H1 (cell line): ENCODE data around the gene DIPK1C. TPM values are rescaled to one million over a fixed set of nuclear protein-coding genes. Genes with fewer than 3 reads are reported as not detected.
A peak's percentile ranks its signal among the peaks of the same experiment; 100 is the strongest.

ENCODE experiments used
- CTCF ChIA-PET: fragments of 300-600 bp; sonication (Branson Sonifier 250); formaldehyde crosslinking; loops from one replicate; lab custom pipeline; 2021; ENCODE audit not compliant: partially characterized antibody; lab: Charles Lee
- POLR2A ChIA-PET: fragments of 300-600 bp; sonication (Branson Sonifier 250); formaldehyde crosslinking; loops from one replicate; lab custom pipeline; 2021; ENCODE audit warnings: inconsistent platforms; ENCODE audit not compliant: partially characterized antibody; lab: Charles Lee
- DNase-seq, 2 experiments: peaks; one replicate each; pipeline versions ENCODE4 v3.0.0 to v3.0.0-alpha.2; 2010 to 2022; ENCODE audit warnings: low spot score in 2 of 2, low read depth in 1 of 2, mixed read lengths in 1 of 2
- FAIRE-seq: peaks from 2 replicates; lab custom pipeline; 2011; peaks lifted over from hg19 to GRCh38; lab: Jason Lieb, UNC
- H2AFZ ChIP-seq: 2 replicates; pipeline ENCODE4 v1.8.1; 2012; ENCODE audit warnings: low read length, inconsistent platforms
- H2AK5ac ChIP-seq: 2 replicates; pipeline ENCODE4 v1.6.1; 2013; ENCODE audit warnings: low read depth, low read length
- H2BK120ac ChIP-seq: replicated peaks from 2 replicates; pipeline ENCODE3; 2013; ENCODE audit warnings: low read depth, low read length, inconsistent platforms
- H2BK12ac ChIP-seq: 2 replicates; pipeline ENCODE4 v1.6.1; 2013; ENCODE audit warnings: low read depth, low read length
- H2BK15ac ChIP-seq: 2 replicates; pipeline ENCODE4 v1.6.1; 2013; ENCODE audit warnings: low read length
- H2BK20ac ChIP-seq: 2 replicates; pipeline ENCODE4 v1.6.1; 2013; ENCODE audit warnings: low read length
- H2BK5ac ChIP-seq: 2 replicates; pipeline ENCODE4 v1.6.1; 2013; ENCODE audit warnings: low read depth, low read length
- H3K14ac ChIP-seq: 2 replicates; pipeline ENCODE4 v1.6.1; 2013; ENCODE audit warnings: inconsistent platforms; ENCODE audit not compliant: insufficient read length
- H3K18ac ChIP-seq: 2 replicates; pipeline ENCODE4 v1.6.1; 2013; ENCODE audit warnings: low read length; ENCODE audit errors: extremely low read depth
- H3K23ac ChIP-seq: 2 replicates; pipeline ENCODE4 v1.6.1; 2013; ENCODE audit warnings: inconsistent platforms; ENCODE audit not compliant: insufficient read length
- H3K23me2 ChIP-seq: 2 replicates; pipeline ENCODE4 v1.6.1; 2013; ENCODE audit warnings: low read depth, low read length
- H3K27ac ChIP-seq: 2 replicates; pipeline ENCODE4 v1.6.1; 2011; ENCODE audit warnings: low read depth, low read length, inconsistent platforms
- H3K27me3 ChIP-seq, 4 experiments: replicated peaks in 1 of 4; 1 replicate in 1 of 4; 2 replicates in 3 of 4; pipeline versions ENCODE4 v1.6.1 to v1.8.1; 2011 to 2013; ENCODE audit warnings: low read length in 3 of 4, mild to moderate bottlenecking in 3 of 4, inconsistent platforms in 2 of 4, mixed read lengths in 2 of 4, moderate library complexity in 1 of 4; ENCODE audit not compliant: control insufficient read depth in 3 of 4, insufficient read depth in 3 of 4; ENCODE audit errors: extremely low read depth in 1 of 4
- H3K36me3 ChIP-seq, 4 experiments: 2 replicates each; pipeline versions ENCODE4 v1.6.1 to v1.8.1; 2011 to 2013; ENCODE audit warnings: mild to moderate bottlenecking in 4 of 4, low read length in 3 of 4, moderate library complexity in 2 of 4, control low read depth in 1 of 4, inconsistent platforms in 1 of 4; ENCODE audit not compliant: insufficient read depth in 4 of 4, control insufficient read depth in 2 of 4
- H3K4ac ChIP-seq: replicated peaks from 2 replicates; pipeline ENCODE3; 2013; ENCODE audit warnings: low read length, low read depth, mixed read lengths, inconsistent platforms; ENCODE audit not compliant: insufficient read length
- H3K4me1 ChIP-seq, 4 experiments: replicated peaks in 1 of 4; 1 replicate in 1 of 4; 2 replicates in 3 of 4; pipeline versions ENCODE4 v1.6.1 to v1.8.1; 2011 to 2013; ENCODE audit warnings: low read length in 3 of 4, inconsistent platforms in 2 of 4, mixed read lengths in 1 of 4; ENCODE audit not compliant: insufficient read depth in 4 of 4, control insufficient read depth in 3 of 4
- H3K4me2 ChIP-seq, 2 experiments: 2 replicates each; pipeline versions ENCODE4 v1.6.1 to v1.8.1; 2011 to 2013; ENCODE audit warnings: low read depth in 2 of 2, low read length in 2 of 2, control low read depth in 1 of 2, inconsistent platforms in 1 of 2, mild to moderate bottlenecking in 1 of 2; ENCODE audit not compliant: insufficient read depth in 1 of 2
- H3K4me3 ChIP-seq, 4 experiments: fragments of 200-600, 300-600 bp in 1 of 4; sonication (generic), shearing (Covaris generic), sonication (Bioruptor Twin) in 1 of 4; 2 replicates each; pipeline versions ENCODE4 v1.5.1 to v1.8.1; 2011 to 2016; ENCODE audit warnings: low read length in 4 of 4, low read depth in 3 of 4, control low read depth in 2 of 4, inconsistent platforms in 2 of 4, mild to moderate bottlenecking in 2 of 4, mixed read lengths in 1 of 4, moderate library complexity in 1 of 4; ENCODE audit not compliant: insufficient read depth in 2 of 4; ENCODE audit errors: extremely low read depth in 1 of 4
- H3K56ac ChIP-seq: replicated peaks from 2 replicates; pipeline ENCODE3; 2013; ENCODE audit warnings: low read depth, mild to moderate bottlenecking, mixed read lengths, low read length, inconsistent platforms; ENCODE audit not compliant: insufficient read length
- H3K79me1 ChIP-seq: 2 replicates; pipeline ENCODE4 v1.6.1; 2013; ENCODE audit warnings: low read depth, low read length, control low read depth
- H3K79me2 ChIP-seq, 2 experiments: 2 replicates each; pipeline versions ENCODE4 v1.6.1 to v1.8.1; 2012 to 2013; ENCODE audit warnings: low read length in 2 of 2, mild to moderate bottlenecking in 2 of 2, inconsistent platforms in 1 of 2; ENCODE audit not compliant: insufficient read depth in 2 of 2, control insufficient read depth in 1 of 2
- H3K9ac ChIP-seq, 4 experiments: replicated peaks in 1 of 4; 1 replicate in 1 of 4; 2 replicates in 3 of 4; pipeline versions ENCODE4 v1.6.1 to v1.8.1; 2011 to 2013; ENCODE audit warnings: low read depth in 3 of 4, low read length in 3 of 4, control low read depth in 2 of 4, mild to moderate bottlenecking in 2 of 4, moderate library complexity in 2 of 4, inconsistent platforms in 1 of 4; ENCODE audit errors: extremely low read depth in 1 of 4
- H3K9me3 ChIP-seq, 2 experiments: 2 replicates each; pipeline versions ENCODE4 v1.6.1 to v1.8.1; 2012 to 2013; ENCODE audit warnings: mild to moderate bottlenecking in 2 of 2, moderate library complexity in 2 of 2, control low read depth in 1 of 2, inconsistent platforms in 1 of 2, low read depth in 1 of 2, low read length in 1 of 2, mixed read lengths in 1 of 2; ENCODE audit not compliant: insufficient read depth in 2 of 2
- H4K20me1 ChIP-seq, 2 experiments: replicated peaks in 1 of 2; 2 replicates each; pipeline versions ENCODE3 to v1.8.1; 2011 to 2013; ENCODE audit warnings: inconsistent platforms in 2 of 2, low read length in 2 of 2, mild to moderate bottlenecking in 1 of 2; ENCODE audit not compliant: insufficient read depth in 2 of 2, control insufficient read depth in 1 of 2
- H4K5ac ChIP-seq: 2 replicates; pipeline ENCODE4 v1.6.1; 2013; ENCODE audit warnings: low read length, low read depth, mixed read lengths, inconsistent platforms; ENCODE audit not compliant: insufficient read length
- H4K8ac ChIP-seq: 2 replicates; pipeline ENCODE4 v1.8.0; 2013; ENCODE audit warnings: mild to moderate bottlenecking, moderate library complexity, low read length, inconsistent platforms; ENCODE audit not compliant: insufficient read depth; ENCODE audit errors: extremely low read depth
- H4K91ac ChIP-seq: replicated peaks from 2 replicates; pipeline ENCODE3; 2013; ENCODE audit warnings: low read length, mixed read lengths, inconsistent platforms; ENCODE audit not compliant: insufficient read length
- ASH2L ChIP-seq: fragments of 200-600, 300-600 bp; sonication (generic); IDR thresholded peaks from one replicate; pipeline ENCODE4 v1.7.1; 2017; ENCODE audit warnings: low read length
- CBX5 ChIP-seq: fragments of 300-800, 300-1000 bp; sonication (generic); IDR thresholded peaks from 2 replicates; pipeline ENCODE4 v1.7.1; 2016; ENCODE audit warnings: antibody characterized with exemption, low read length, low read depth
- KDM4A ChIP-seq: IDR thresholded peaks from one replicate; pipeline ENCODE4 v1.7.1; 2012; ENCODE audit warnings: low read depth, mild to moderate bottlenecking, moderate library complexity, low read length, inconsistent platforms; ENCODE audit not compliant: severe bottlenecking
- KDM5A ChIP-seq: fragments of 200-600 bp; IDR thresholded peaks from 2 replicates; pipeline ENCODE4 v1.7.1; 2012; ENCODE audit warnings: mild to moderate bottlenecking, low read length, inconsistent platforms, mixed read lengths
- NANOG ChIP-seq: IDR thresholded peaks from 2 replicates; pipeline ENCODE4 v1.6.1; 2011; ENCODE audit warnings: low read length, low read depth, mild to moderate bottlenecking, inconsistent platforms; ENCODE audit not compliant: insufficient read depth, poor library complexity, severe bottlenecking
- PHF8 ChIP-seq: fragments of 200-600 bp; sonication (generic); conservative IDR thresholded peaks from 2 replicates; pipeline ENCODE4 v1.7.1; 2012; ENCODE audit warnings: low read depth, mild to moderate bottlenecking, inconsistent platforms, low read length, moderate library complexity
- POLR2A ChIP-seq, 2 experiments: IDR thresholded peaks; 1 replicate in 1 of 2; 2 replicates in 1 of 2; pipeline ENCODE4 v1.6.1; 2011; ENCODE audit warnings: low read depth in 2 of 2, low read length in 2 of 2, mild to moderate bottlenecking in 2 of 2; ENCODE audit errors: control extremely low read depth in 1 of 2
- RAD21 ChIP-seq, 2 experiments: IDR thresholded peaks in 1 of 2; conservative IDR thresholded peaks in 1 of 2; 2 replicates each; pipeline ENCODE4 v1.6.1; 2011; ENCODE audit warnings: low read depth in 2 of 2, low read length in 2 of 2, improper control_type of control experiment in 1 of 2, inconsistent platforms in 1 of 2, mild to moderate bottlenecking in 1 of 2, moderate library complexity in 1 of 2
- RFX5 ChIP-seq: IDR thresholded peaks from 2 replicates; pipeline ENCODE4 v1.6.1; 2011; ENCODE audit warnings: low read depth, low read length, improper control_type of control experiment, borderline replicate concordance
- ZNF274 ChIP-seq: IDR thresholded peaks from 2 replicates; pipeline ENCODE4 v1.7.0; 2012; ENCODE audit warnings: low read length, borderline replicate concordance; ENCODE audit errors: extremely low read depth
- WGBS, 2 experiments: shearing (Covaris generic) in 1 of 2; methylation state at CpG; one replicate each; pipeline versions ENCODE4 v1.1.6 to v1.1.7; 2013 to 2015; ENCODE audit warnings: low lambda C conversion rate in 2 of 2, mixed read lengths in 2 of 2, inconsistent platforms in 1 of 2, low coverage in 1 of 2, missing lambda C conversion rate in 1 of 2; ENCODE audit not compliant: insufficient replicate concordance in 2 of 2, insufficient coverage in 1 of 2, insufficient read length in 1 of 2; ENCODE audit errors: extremely low coverage in 1 of 2, missing lambda C conversion rate in 1 of 2; 5-methylcytosine and 5-hydroxymethylcytosine counted together
- polyA plus RNA-seq, 7 experiments: library from polyadenylated mRNA; depleted of rRNA in 3 of 7; stranded (reverse) in 5 of 7; unstranded in 2 of 7; fragments of >200 nt in 5 of 7; fragments of 200-250 nt in 2 of 7; gene quantifications; 1 replicate in 5 of 7; 2 replicates in 1 of 7; 4 replicates in 1 of 7; pipeline versions ENCODE4 v1.2.1 to v1.2.3, GENCODE V29; 2011 to 2013; ENCODE audit warnings: missing spikeins in 2 of 7, mixed read lengths in 2 of 7
- total RNA-seq: library from RNA; stranded (reverse); fragmentation: NEBNext Ultra II Directional; extraction: Animal tissue kit (Norgen Biotek cat#: 25700); gene quantifications from 2 replicates; pipeline ENCODE4 v1.2.1, GENCODE V29; 2021
- TF ChIP-seq, protein P1 (sequence below), 3 experiments: IDR thresholded peaks; 1 replicate in 2 of 3; 2 replicates in 1 of 3; pipeline versions ENCODE4 v1.5.1 to v1.6.1; 2011; ENCODE audit warnings: low read length in 3 of 3, mild to moderate bottlenecking in 3 of 3, inconsistent platforms in 2 of 3, low read depth in 1 of 3, moderate library complexity in 1 of 3; ENCODE audit not compliant: insufficient read depth in 1 of 3; ENCODE audit errors: control extremely low read depth in 1 of 3

DIPK1C gene
- total and polyA plus RNA-seq, 2 of the 8 experiments (the other 6 are each of a cell fraction or from before 2014, with no cell fraction given): 0.08 TPM; not detected in 1

DNA sequence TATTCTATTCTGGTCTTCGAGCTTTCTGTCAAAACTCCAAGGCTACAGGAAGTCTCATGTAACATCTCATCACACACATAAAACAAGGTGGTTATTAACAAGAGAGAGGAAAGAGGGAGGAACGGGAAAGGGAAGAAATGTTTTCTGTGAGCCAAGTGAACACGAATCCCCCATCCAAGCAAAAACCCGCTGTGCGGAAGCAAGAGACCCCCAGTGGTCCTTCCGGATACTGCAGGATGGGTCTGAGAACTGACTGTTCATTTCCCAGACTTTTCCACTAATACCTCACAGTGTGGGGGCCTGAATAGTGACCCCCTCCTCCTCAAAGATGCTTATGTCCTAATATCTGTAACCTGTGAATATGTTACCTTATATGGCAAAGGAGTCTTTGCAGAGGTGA lies 19.0 kb upstream of the DIPK1C start:
- Histone ChIP-seq H2BK12ac (no peak overlapping the region), H2BK20ac (no peak overlapping the region), H2AK5ac (no peak overlapping the region), H3K27me3 (peaks cover 0 to 1% (median 0%) of the 10 kb centered on the region in 4 experiments; a peak in 1 of 7 replicates), H3K36me3 (no peaks in the 10 kb centered on the region), H4K20me1 (no peaks in the 10 kb centered on the region), H2AFZ (peak overlapping the region; percentile 75; the same call in 1 of the 2 replicates), H3K14ac (no peak overlapping the region), H2BK5ac (no peak overlapping the region), H3K79me2 (no peaks in the 10 kb centered on the region), H3K4me1 (no peaks in the 10 kb centered on the region; a peak in 1 of 7 replicates), H2BK15ac (no peak overlapping the region), H3K18ac (no peak overlapping the region), H3K27ac (no peak overlapping the region), H3K23ac (no peak overlapping the region), H3K56ac (no peak overlapping the region), H3K4ac (no peak overlapping the region), H3K79me1 (no peaks in the 10 kb centered on the region), H4K5ac (no peak overlapping the region), H4K91ac (no peak overlapping the region), H3K4me3 (no peak overlapping the region), H4K8ac (no peak overlapping the region), H3K9ac (no peak overlapping the region), H3K4me2 (no peak overlapping the region), H3K23me2 (no peaks in the 10 kb centered on the region), H3K9me3 (no peaks in the 10 kb centered on the region), H2BK120ac (no peak overlapping the region)
- WGBS, 2 experiments: 34% methylated on average over 6 of the region's 6 CpGs; no CpG with 5 or more reads in 1 of the 2 experiments
- FAIRE-seq (no peak), DNase-seq (peak in 1 of 2 experiments; percentile 82)
- ChIA-PET CTCF (interaction anchor here (0.7 to 3.4 kb wide), 17 partner anchors 11 to 133 kb away, joined by 3 to 19 read pairs (median 3); no protein-coding TSS in a partner anchor), POLR2A (interaction anchor here (1.0 kb wide), 1 partner anchor 17 kb away, joined by 3 read pairs; no protein-coding TSS in a partner anchor)
- TF ChIP-seq ASH2L (no peak), NANOG (no peak), ZNF274 (no peak), POLR2A (IDR thresholded peaks at IDR 0.05; ENCODE audit: control extremely low read depth in 1 of 2, low read depth in 2 of 2, low read length in 2 of 2) (no peak), PHF8 (no peak), RAD21 (IDR thresholded peaks at IDR 0.05 in 1 of 2, conservative IDR thresholded peaks at IDR 0.05 in 1 of 2; ENCODE audit: low read depth in 2 of 2, low read length in 2 of 2) (peak; percentile 70 to 77), KDM4A (no peak), KDM5A (no peak), CBX5 (no peak), RFX5 (no peak)
- TF ChIP-seq, protein P1, sequence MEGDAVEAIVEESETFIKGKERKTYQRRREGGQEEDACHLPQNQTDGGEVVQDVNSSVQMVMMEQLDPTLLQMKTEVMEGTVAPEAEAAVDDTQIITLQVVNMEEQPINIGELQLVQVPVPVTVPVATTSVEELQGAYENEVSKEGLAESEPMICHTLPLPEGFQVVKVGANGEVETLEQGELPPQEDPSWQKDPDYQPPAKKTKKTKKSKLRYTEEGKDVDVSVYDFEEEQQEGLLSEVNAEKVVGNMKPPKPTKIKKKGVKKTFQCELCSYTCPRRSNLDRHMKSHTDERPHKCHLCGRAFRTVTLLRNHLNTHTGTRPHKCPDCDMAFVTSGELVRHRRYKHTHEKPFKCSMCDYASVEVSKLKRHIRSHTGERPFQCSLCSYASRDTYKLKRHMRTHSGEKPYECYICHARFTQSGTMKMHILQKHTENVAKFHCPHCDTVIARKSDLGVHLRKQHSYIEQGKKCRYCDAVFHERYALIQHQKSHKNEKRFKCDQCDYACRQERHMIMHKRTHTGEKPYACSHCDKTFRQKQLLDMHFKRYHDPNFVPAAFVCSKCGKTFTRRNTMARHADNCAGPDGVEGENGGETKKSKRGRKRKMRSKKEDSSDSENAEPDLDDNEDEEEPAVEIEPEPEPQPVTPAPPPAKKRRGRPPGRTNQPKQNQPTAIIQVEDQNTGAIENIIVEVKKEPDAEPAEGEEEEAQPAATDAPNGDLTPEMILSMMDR (IDR thresholded peaks at IDR 0.05; ENCODE audit: control extremely low read depth in 1 of 3, insufficient read depth in 1 of 3, low read depth in 1 of 3, low read length in 3 of 3): peak; percentile 63 to 74 (median 72)
